SU-DHL-6 (cell line): ENCODE data around the gene SP140L.

Experiments used
- H2AFZ ChIP-seq: fragments of 200-600 bp; sonication (generic); 2 replicates; pipeline ENCODE4 v1.6.1; 2014; ENCODE audit warnings: low read depth, mild to moderate bottlenecking, moderate library complexity, mixed read lengths, antibody characterized with exemption, low read length; ENCODE audit not compliant: severe bottlenecking
- H3F3A ChIP-seq: fragments of 200-600 bp; shearing (Covaris generic); 2 replicates; pipeline ENCODE4 v1.6.0; 2016; ENCODE audit warnings: antibody characterized with exemption, mild to moderate bottlenecking; ENCODE audit not compliant: insufficient read depth
- H3K27ac ChIP-seq: fragments of 200-600 bp; sonication (generic); 2 replicates; pipeline ENCODE4 v1.5.1; 2016; ENCODE audit warnings: low read depth, mild to moderate bottlenecking, low read length, moderate library complexity, mixed read lengths
- H3K27me3 ChIP-seq: fragments of 200-600 bp; sonication (generic), shearing (Covaris generic); 2 replicates; pipeline ENCODE4 v1.6.0; 2014; ENCODE audit warnings: mild to moderate bottlenecking, low read length
- H3K36me3 ChIP-seq: fragments of 200-600 bp; sonication (generic); 2 replicates; pipeline ENCODE4 v1.6.1; 2014; ENCODE audit warnings: mild to moderate bottlenecking, low read length, mixed read lengths
- H3K4me2 ChIP-seq: fragments of 300-600, 200-600 bp; shearing (Covaris generic), sonication (generic); 2 replicates; pipeline ENCODE4 v1.6.0; 2014; ENCODE audit warnings: low read length, low read depth, mild to moderate bottlenecking; ENCODE audit not compliant: poor library complexity, severe bottlenecking
- H3K4me3 ChIP-seq: fragments of 200-600 bp; sonication (generic); 2 replicates; pipeline ENCODE4 v1.5.1; 2014; ENCODE audit warnings: antibody characterized with exemption, low read length, mild to moderate bottlenecking, mixed read lengths; ENCODE audit not compliant: insufficient read depth, poor library complexity, severe bottlenecking
- H3K79me2 ChIP-seq: fragments of 200-600 bp; sonication (generic); 2 replicates; pipeline ENCODE4 v1.6.1; 2014; ENCODE audit warnings: mild to moderate bottlenecking, low read length, moderate library complexity; ENCODE audit not compliant: insufficient read depth
- H3K9ac ChIP-seq: fragments of 200-600 bp; sonication (generic); 2 replicates; pipeline ENCODE4 v1.7.0; 2014; ENCODE audit warnings: mild to moderate bottlenecking, low read length
- H3K9me2 ChIP-seq: fragments of 200-600 bp; sonication (generic); replicated peaks from 2 replicates; pipeline ENCODE4 v1.6.1; 2014; ENCODE audit warnings: low read length; ENCODE audit not compliant: insufficient read depth
- H3K9me3 ChIP-seq: fragments of 200-600 bp; sonication (generic); 2 replicates; pipeline ENCODE4 v1.6.1; 2014; ENCODE audit warnings: low read length, mixed read lengths; ENCODE audit not compliant: insufficient read depth
- H4K20me1 ChIP-seq: fragments of 200-600 bp; sonication (generic); 2 replicates; pipeline ENCODE4 v1.6.1; 2014; ENCODE audit warnings: low read depth, mild to moderate bottlenecking, antibody characterized with exemption, low read length, moderate library complexity, mixed read lengths
- EZH2phosphoT487 ChIP-seq: fragments of 200-600 bp; sonication (generic), shearing (Covaris generic); conservative IDR thresholded peaks from 2 replicates; pipeline ENCODE4 v1.6.1; 2018; ENCODE audit warnings: mild to moderate bottlenecking, antibody characterized with exemption, low read length, moderate library complexity, mixed read lengths
- TF ChIP-seq, protein P1 (sequence below): fragments of 200-600 bp; sonication (generic); IDR thresholded peaks from one replicate; pipeline ENCODE4 v1.5.1; 2017; ENCODE audit warnings: antibody characterized with exemption, mild to moderate bottlenecking, low read length, moderate library complexity; ENCODE audit not compliant: insufficient read depth, poor library complexity, severe bottlenecking

Gene SP140L

DNA sequence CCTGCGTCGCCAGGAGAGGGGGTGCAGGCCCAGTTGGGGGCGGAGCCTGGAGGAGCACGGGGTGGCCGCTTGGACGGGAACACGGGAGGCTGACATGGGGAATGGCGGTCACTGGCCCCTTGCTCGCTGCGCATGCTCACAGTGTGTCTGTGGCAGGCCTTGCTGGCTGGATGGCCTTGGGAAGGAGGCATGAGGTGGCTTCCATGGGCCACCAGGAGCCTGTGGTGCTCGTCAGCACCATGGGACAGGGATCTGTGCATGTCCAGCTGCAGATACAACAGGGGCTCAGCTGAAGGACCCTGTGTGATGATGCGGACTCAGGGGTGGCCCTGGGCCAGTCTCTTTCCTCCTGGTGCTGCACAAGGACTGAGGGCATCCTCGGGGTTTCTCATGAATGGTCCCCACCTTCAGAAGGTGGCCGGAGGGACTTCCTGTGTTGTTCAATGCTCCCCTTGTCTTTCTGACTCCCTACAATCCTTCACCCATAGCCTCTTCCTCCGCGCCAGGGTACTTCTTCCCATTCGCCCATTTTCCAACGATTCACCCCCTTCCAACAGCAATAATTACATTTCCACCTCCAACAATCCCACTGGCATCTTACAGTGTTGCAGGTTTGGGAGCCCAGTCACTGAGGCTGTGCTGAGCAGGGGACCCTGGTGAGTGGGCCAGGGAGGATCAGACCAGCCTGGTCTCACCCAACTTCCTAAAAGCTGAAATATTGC, 3.4 kb upstream of the SP140L start:
- Histone ChIP-seq H4K20me1 (no peaks in the 10 kb centered on the region), H3K27me3 (no peaks in the 10 kb centered on the region), H2AFZ (no peak overlapping the region), H3K36me3 (no peaks in the 10 kb centered on the region), H3K9ac (peak overlapping the region; percentile 34; the same call in 1 of the 2 replicates), H3K9me2 (no peaks in the 10 kb centered on the region), H3K4me2 (peak overlapping the region; percentile 40), H3K4me3 (no peak overlapping the region), H3K27ac (no peak overlapping the region), H3F3A (peaks cover 36% of the 10 kb centered on the region), H3K9me3 (no peaks in the 10 kb centered on the region), H3K79me2 (peaks cover 10% of the 10 kb centered on the region; the same call in 1 of the 2 replicates)
- TF ChIP-seq, protein P1, sequence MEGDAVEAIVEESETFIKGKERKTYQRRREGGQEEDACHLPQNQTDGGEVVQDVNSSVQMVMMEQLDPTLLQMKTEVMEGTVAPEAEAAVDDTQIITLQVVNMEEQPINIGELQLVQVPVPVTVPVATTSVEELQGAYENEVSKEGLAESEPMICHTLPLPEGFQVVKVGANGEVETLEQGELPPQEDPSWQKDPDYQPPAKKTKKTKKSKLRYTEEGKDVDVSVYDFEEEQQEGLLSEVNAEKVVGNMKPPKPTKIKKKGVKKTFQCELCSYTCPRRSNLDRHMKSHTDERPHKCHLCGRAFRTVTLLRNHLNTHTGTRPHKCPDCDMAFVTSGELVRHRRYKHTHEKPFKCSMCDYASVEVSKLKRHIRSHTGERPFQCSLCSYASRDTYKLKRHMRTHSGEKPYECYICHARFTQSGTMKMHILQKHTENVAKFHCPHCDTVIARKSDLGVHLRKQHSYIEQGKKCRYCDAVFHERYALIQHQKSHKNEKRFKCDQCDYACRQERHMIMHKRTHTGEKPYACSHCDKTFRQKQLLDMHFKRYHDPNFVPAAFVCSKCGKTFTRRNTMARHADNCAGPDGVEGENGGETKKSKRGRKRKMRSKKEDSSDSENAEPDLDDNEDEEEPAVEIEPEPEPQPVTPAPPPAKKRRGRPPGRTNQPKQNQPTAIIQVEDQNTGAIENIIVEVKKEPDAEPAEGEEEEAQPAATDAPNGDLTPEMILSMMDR = no peak

DNA sequence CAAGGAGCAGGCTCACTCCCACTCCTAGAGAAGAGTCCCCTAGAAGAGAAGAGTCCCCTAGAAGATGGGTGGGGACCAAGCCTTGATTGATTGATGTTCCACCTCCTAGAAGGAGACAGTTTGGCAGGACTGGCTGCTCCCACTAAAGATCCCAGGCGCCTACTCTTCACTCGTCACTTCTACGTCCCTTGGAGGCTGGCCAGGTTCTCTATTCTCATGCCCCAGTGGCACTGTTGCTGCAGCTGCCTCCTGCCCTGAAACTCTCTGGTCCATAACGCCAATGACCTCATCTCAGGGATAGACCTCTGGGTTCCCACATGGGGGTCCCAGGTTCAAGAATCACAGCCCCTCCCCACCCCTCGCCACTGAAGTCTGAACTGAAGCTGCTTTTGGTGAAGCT, 2.5 kb upstream of the SP140L start:
- Histone ChIP-seq H3F3A (peaks cover 28% of the 10 kb centered on the region), H3K27me3 (no peaks in the 10 kb centered on the region), H3K9me2 (no peaks in the 10 kb centered on the region), H3K4me2 (no peak overlapping the region), H3K9me3 (no peaks in the 10 kb centered on the region), H3K9ac (no peak overlapping the region), H3K36me3 (no peaks in the 10 kb centered on the region), H3K27ac (no peak overlapping the region), H2AFZ (no peak overlapping the region), H3K79me2 (peaks cover 12% of the 10 kb centered on the region; the same call in 1 of the 2 replicates), H3K4me3 (no peak overlapping the region), H4K20me1 (no peaks in the 10 kb centered on the region)
- TF ChIP-seq, protein P1 = no peak
- TF ChIP-seq EZH2phosphoT487 = no peak

DNA sequence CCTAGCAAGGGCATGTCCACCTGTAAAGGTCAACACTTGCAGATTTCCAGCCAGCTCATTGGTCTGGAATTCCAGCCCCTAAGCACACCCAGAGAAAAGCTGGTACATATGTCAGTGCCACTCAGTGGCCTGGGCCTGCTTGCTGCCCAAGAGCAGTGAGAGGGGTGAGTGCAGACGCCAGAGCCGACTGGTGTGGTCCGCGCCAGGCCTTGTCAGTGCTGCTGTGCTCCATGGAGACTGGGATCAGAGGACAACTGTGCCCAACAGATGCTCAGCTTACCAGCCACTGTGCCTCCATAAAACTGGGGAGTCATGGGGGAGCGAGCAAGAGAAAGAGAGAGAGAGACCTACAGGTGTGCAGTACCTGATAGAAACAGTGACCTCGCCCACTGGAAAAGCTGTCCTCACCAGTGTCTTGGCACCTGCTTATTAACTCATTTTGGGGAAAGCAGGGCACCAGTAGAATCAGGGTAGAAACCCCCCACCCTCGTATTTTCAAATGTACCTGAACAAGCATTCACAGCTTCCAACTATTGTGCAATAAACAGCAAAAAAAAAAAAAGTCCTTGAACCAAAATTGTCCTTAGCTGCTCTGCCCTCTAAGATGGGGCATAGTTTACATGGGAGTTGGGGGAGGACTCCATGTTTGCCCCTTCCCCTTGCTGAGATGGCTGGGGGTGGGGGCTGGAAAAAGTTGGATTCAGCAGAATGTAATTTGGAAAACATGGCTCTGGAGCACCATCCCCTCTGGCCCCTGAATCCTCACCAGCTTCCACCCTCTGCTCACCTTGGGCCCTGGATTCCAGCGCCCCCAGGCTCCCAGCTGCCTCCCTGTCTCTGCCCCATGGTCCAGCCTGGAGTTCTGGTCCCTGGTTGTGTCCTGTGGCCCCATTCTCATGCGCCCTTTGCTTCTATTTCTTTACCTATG, 1.4 kb upstream of the SP140L start:
- Histone ChIP-seq H3K79me2 (peaks cover 17% of the 10 kb centered on the region; the same call in 1 of the 2 replicates), H3K27ac (no peak overlapping the region), H3K9me3 (no peaks in the 10 kb centered on the region), H3F3A (peaks cover 24% of the 10 kb centered on the region), H3K36me3 (no peaks in the 10 kb centered on the region), H3K4me2 (no peak overlapping the region), H4K20me1 (no peaks in the 10 kb centered on the region), H3K27me3 (no peaks in the 10 kb centered on the region), H3K9me2 (no peaks in the 10 kb centered on the region), H3K9ac (no peak overlapping the region), H3K4me3 (no peak overlapping the region), H2AFZ (no peak overlapping the region)
- no peak for TF ChIP-seq EZH2phosphoT487
- TF ChIP-seq, protein P1 = no peak
